GM12875 (cell line): ENCODE results near the gene ZNF541.

Source experiments
- H3K4me3 ChIP-seq: one replicate; pipeline ENCODE4 v1.5.1; 2011; ENCODE audit warnings: low read depth, low read length, control low read depth
- TF ChIP-seq, protein P1 (sequence below): IDR thresholded peaks from 2 replicates; pipeline ENCODE4 v1.5.1; 2011; ENCODE audit warnings: low read depth, mild to moderate bottlenecking, control low read depth, inconsistent platforms, low read length, moderate library complexity, borderline replicate concordance; ENCODE audit not compliant: insufficient read depth

ZNF541 gene

DNA sequence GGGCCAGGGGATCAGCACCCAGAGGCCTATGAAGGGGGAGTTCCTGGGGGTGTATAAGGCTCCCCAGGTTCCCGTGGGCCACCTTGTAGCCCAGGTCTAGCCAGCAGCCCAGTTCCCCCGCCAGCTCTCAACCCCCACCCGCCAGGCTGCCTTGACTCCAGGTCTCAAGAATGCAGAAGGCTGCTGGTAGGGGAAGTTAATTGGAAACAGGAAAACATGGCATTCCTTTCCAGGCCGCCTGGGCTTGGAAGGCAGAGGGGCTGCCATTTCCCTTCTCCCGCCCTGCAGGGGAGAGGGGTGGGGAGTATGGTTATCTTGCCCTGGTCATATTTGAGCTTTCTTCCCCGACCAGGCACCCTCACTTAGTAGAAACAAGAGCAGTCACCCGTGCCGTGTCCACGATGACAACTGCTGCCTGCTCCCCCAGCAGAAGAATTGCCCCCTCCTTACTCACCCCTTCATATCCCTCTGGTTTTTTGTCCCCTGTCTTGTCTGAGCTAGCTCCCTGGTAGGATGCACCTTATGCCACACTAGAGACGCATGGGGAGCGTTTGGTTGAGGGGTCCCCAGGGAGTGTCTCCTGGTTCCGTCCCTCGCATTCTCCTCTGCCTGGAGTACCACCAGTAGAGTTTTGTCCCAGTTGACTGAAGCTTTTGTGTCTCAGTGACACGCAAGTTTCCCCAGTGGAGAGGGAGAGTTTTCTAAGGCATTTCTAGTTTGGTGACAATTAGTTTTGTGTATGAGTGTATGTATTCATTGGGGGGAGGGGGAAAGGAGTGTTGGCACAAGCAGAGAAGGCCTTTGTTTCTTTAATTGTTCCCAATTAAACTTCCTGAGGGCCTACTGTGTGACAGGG is 40.4 kb upstream of the ZNF541 start:
- TF ChIP-seq, protein P1, sequence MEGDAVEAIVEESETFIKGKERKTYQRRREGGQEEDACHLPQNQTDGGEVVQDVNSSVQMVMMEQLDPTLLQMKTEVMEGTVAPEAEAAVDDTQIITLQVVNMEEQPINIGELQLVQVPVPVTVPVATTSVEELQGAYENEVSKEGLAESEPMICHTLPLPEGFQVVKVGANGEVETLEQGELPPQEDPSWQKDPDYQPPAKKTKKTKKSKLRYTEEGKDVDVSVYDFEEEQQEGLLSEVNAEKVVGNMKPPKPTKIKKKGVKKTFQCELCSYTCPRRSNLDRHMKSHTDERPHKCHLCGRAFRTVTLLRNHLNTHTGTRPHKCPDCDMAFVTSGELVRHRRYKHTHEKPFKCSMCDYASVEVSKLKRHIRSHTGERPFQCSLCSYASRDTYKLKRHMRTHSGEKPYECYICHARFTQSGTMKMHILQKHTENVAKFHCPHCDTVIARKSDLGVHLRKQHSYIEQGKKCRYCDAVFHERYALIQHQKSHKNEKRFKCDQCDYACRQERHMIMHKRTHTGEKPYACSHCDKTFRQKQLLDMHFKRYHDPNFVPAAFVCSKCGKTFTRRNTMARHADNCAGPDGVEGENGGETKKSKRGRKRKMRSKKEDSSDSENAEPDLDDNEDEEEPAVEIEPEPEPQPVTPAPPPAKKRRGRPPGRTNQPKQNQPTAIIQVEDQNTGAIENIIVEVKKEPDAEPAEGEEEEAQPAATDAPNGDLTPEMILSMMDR, result no peak
- no peak overlapping the region for H3K4me3 ChIP-seq

- H3K4me3 ChIP-seq, result no peak overlapping the region
- TF ChIP-seq, protein P1, result no peak
Observed at GRCh38 chr19:47610902-47611301, 38.0 kb upstream of the ZNF541 start.

DNA sequence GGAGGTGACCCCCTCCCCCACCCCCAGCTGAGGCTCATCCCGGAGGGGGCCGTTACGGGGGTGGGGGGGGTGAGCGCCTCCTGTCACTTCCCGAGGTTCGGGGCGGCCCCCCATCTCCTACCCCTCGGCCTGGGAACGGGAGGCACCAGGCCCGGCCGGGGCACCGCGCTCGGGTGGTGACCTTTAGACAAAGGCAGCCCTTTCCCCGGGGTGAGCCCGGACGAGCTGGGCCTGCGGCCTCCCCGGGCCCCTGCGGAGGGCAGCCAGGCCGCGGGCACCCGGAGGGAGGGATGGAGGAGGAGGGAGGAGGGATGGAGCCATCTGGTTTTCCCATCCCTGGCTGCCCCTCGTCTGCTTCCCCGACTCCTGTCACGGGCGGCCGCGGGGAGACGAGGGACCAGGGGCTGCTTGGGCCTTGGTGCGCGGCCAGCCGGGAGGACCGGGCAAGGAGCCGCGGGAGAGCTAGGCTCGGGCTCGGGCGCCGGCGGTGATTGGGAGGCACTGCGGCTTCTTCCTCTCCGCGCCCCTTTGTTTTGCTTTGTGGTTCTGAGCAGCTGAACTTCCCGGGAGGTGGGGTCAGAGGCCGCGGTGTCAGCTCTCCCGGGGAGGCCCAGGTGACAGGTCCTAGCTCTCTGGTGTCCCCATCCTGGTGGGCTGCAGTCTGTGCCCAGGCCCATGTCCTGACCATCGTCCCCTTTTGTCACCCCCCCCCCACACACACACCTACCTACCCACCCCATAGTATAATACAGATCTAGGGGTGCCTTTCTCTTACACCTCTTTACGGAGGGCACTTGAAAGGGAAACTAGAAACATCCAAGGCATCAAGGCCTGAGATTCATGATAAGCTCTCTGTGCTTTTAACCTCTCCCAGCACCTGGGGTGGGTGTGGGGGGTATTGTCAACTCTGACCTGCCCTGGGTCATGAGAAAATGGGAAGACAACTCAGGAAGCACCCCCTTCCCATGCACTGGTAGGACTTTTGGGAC is 37.3 kb upstream of the ZNF541 start:
- TF ChIP-seq, protein P1, result no peak
- peak overlapping the region; percentile 73 for H3K4me3 ChIP-seq

DNA sequence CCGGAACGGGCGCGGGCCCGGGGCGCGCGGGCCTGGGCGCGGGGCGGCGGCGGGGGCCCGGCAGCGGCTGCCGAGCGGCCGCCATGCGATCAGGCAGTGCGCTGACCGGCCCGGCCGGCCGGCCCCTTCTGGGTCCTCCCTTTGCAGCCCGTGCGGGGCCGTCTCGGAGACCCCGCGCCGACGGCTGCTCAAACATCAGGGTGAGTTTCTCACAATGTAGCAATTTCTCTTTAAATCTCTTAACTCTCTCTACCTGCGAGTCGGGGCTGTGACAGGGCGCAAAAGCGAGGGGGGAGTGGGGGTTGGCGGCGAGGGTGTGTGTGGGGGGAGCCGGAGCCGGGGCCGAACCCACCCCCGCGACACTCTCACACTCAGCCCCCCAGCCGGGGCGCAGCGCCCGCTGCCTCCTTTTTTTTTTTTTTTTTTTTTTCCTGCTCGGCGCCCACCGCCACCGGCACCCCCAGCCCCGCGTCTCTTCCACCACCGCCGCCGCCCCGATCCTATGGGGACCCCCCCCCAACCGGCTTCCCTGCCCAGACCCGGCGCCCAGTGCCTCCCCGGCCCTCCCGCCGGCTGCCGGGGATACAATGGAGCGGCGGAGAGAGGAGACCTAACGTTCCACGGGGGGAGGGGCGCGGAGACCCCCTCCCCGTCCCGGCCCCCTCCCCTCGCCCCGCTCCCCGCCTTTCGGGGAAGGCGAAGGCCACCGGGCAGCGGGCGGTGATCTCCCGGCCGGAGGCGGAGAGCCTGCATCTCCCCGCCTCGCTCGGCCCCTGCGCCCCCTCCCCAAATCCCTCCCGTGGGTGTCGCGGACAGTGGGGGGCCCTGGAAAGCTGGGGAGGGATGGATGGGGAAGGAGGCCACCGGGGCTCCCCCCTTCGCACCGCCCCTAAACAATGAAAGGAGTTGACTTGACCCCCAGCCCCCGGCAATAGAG is 36.3 kb upstream of the ZNF541 start, which contains the start of gene BICRA:
BICRA (plus strand) TSS at position 166 of the 937 bp plus-strand sequence. CDS start 64,441 bp downstream, outside the sequence.
- peak within 1 kb of the TSS; percentile 91 for H3K4me3 ChIP-seq
- TF ChIP-seq, protein P1, result no peak

DNA sequence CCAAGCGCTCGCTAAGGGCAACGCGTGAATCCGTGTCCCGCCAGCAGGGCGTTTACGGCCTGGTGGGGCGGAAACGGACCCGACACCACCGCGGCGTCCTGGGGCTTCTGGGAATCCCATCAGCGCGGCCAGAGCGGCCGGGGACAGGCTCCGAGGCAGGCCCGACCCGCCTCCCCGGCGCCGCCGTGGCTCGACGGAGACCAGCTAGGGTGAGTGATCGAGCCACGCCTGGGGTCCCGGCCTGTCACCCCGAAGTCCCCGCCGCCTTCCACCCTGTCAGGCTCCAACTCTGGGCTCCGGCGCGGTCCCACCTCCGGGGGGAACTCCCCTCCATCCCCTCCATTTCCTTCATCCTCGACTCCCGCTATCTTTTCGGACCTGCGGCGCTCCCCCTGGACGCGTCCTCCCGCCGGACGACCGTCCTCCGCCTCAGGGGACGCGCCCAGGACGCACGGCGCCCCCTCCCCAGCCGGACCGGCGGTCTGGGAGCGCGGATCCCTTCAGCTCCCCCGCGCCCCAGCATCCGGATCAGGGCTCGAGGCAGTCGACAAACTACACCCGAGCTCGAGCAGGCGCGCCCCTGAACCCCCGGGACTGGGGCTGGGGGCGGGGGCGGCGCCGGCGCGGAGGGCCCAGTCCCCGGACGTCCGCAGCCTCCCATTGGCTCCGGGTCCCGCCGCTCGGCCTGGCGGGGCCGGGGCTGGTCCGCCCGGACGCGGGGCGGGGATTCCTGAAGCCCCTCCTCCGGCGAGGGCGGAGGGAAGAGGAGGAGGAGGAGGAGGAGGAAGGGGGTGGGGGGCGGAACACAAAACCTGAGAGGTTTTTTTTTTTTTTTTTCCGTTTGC is 35.3 kb upstream of the ZNF541 start:
- TF ChIP-seq, protein P1, result peak; percentile 33; the same call in 1 of the 2 replicates
- H3K4me3 ChIP-seq, result peak overlapping the region; percentile 91
